GOT3 (cell line): Measurements from ENCODE around the gene C19orf33.

Experiments
- DNase-seq: peaks from one replicate; lab custom pipeline; 2025; ENCODE audit warnings: mixed read lengths; lab: John Stamatoyannopoulos, UW

The C19orf33 gene

GRCh38 chr19:38308926-38309614 lies 5.0 kb downstream of the C19orf33 start:
- no peak for DNase-seq

- DNase-seq, result no peak
Measured at GRCh38 chr19:38309615-38310278, 5.7 kb downstream of the C19orf33 start.

GRCh38 chr19:38310279-38310670 lies 6.2 kb downstream of the C19orf33 start:
- no peak for DNase-seq

GRCh38 chr19:38310986-38311385 lies 6.9 kb downstream of the C19orf33 start:
- DNase-seq, result no peak

GRCh38 chr19:38315657-38316476 lies 11.8 kb downstream of the C19orf33 start, which contains the start of gene YIF1B:
Gene YIF1B, minus strand, starts transcription at chr19:38315947. Its CDS starts 30 bp downstream, at chr19:38315917.
- peak; percentile 88 for DNase-seq

- no peak for DNase-seq
Measured at GRCh38 chr19:38316477-38317067, 12.5 kb downstream of the C19orf33 start.

- DNase-seq, result no peak
Measured at GRCh38 chr19:38317104-38317612, 13.1 kb downstream of the C19orf33 start.

GRCh38 chr19:38318660-38319059 lies 14.6 kb downstream of the C19orf33 start:
- DNase-seq, result no peak

GRCh38 chr19:38319421-38320258 lies 15.6 kb downstream of the C19orf33 start, which contains the start of gene KCNK6:
Gene KCNK6, plus strand, starts transcription at chr19:38319845. Its CDS starts 106 bp downstream, at chr19:38319951.
- no peak for DNase-seq

- DNase-seq, result no peak
Measured at GRCh38 chr19:38320969-38321339, 16.9 kb downstream of the C19orf33 start.

GRCh38 chr19:38321646-38322196 lies 17.7 kb downstream of the C19orf33 start:
- DNase-seq, result no peak

GRCh38 chr19:38323291-38323690 lies 19.2 kb downstream of the C19orf33 start:
- DNase-seq, result no peak

- no peak for DNase-seq
Measured at GRCh38 chr19:38324431-38324830, 20.4 kb downstream of the C19orf33 start.

- no peak for DNase-seq
Measured at GRCh38 chr19:38326591-38326990, 22.5 kb downstream of the C19orf33 start.

- no peak for DNase-seq
Measured at GRCh38 chr19:38329651-38330050, 25.6 kb downstream of the C19orf33 start.

- DNase-seq, result no peak
Measured at GRCh38 chr19:38331728-38332127, 27.7 kb downstream of the C19orf33 start.

GRCh38 chr19:38333245-38333644 lies 29.2 kb downstream of the C19orf33 start:
- DNase-seq, result no peak

- peak; percentile 77 for DNase-seq
Measured at GRCh38 chr19:38335949-38336637, 32.0 kb downstream of the C19orf33 start.

GRCh38 chr19:38336638-38337359 lies 32.7 kb downstream of the C19orf33 start:
- DNase-seq, result peak; percentile 73

GRCh38 chr19:38337360-38337653 lies 33.3 kb downstream of the C19orf33 start:
- no peak for DNase-seq
